Measurements from ENCODE around the gene PRF1. TPM values are rescaled to one million over a fixed set of nuclear protein-coding genes. Genes with fewer than 3 reads are reported as not detected.

Gene PRF1
- total RNA-seq, 4 donors from 2014 or later = 0.18 to 2.1 (median 0.31) TPM; not detected in 1

DNA sequence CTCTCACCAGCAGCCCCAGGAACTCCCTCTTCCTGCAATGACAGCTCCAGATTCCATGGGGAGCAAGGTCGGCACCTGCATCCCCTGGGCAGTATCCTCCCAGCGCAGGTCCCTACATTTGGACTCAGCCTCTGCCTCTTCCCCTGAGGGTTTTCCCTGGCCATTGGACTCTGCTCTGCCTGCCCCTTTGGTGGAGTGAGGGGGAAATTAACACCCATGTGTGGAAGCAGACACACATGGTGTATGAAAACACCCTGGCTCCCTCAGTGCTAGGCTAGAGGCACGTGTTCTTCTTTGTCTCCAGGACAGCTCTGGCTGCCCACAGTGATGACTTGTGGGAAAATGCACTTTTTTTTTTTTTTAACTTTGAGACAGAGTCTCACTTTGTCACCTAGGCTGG is 8.4 kb downstream of the PRF1 start:
- in situ Hi-C loops (cut with MboI; ENCODE audit: low sequenced_read_pairs in 4 of 4) = no loop called here
- H3K27ac ChIP-seq = no peak overlapping the region
- peaks cover 0 to 9% of the 10 kb centered on the region in 2 donors for H3K4me1 ChIP-seq
- TF ChIP-seq POLR2A (IDR thresholded peaks at IDR 0.05) = no peak
- no peak for TF ChIP-seq CTCF (IDR thresholded peaks at IDR 0.05 in 4 of 5, conservative IDR thresholded peaks at IDR 0.05 in 1 of 5)
- H3K27me3 ChIP-seq = no peaks in the 10 kb centered on the region
- no peak overlapping the region for H3K4me3 ChIP-seq
- DNase-seq (no peak), ATAC-seq (no peak)
- no peaks in the 10 kb centered on the region for H3K36me3 ChIP-seq
- intact Hi-C loops (cut with DNase I; ENCODE audit: low total_unique reads) = no loop called here
- no peaks in the 10 kb centered on the region for H3K9me3 ChIP-seq

- Histone ChIP-seq H3K4me1 (peaks cover 6 to 9% of the 10 kb centered on the region in 2 donors), H3K4me3 (no peak overlapping the region), H3K27me3 (no peaks in the 10 kb centered on the region), H3K27ac (no peak overlapping the region), H3K36me3 (no peaks in the 10 kb centered on the region), H3K9me3 (no peaks in the 10 kb centered on the region)
- ATAC-seq (no peak), DNase-seq (no peak)
- in situ Hi-C loops (cut with MboI; ENCODE audit: low sequenced_read_pairs in 4 of 4) (no loop called here), intact Hi-C loops (cut with DNase I; ENCODE audit: low total_unique reads) (no loop called here)
- TF ChIP-seq POLR2A (IDR thresholded peaks at IDR 0.05) (no peak), CTCF (IDR thresholded peaks at IDR 0.05 in 4 of 5, conservative IDR thresholded peaks at IDR 0.05 in 1 of 5) (no peak)
Observed at GRCh38 chr10:70593513-70593890, 9.0 kb downstream of the PRF1 start.

DNA sequence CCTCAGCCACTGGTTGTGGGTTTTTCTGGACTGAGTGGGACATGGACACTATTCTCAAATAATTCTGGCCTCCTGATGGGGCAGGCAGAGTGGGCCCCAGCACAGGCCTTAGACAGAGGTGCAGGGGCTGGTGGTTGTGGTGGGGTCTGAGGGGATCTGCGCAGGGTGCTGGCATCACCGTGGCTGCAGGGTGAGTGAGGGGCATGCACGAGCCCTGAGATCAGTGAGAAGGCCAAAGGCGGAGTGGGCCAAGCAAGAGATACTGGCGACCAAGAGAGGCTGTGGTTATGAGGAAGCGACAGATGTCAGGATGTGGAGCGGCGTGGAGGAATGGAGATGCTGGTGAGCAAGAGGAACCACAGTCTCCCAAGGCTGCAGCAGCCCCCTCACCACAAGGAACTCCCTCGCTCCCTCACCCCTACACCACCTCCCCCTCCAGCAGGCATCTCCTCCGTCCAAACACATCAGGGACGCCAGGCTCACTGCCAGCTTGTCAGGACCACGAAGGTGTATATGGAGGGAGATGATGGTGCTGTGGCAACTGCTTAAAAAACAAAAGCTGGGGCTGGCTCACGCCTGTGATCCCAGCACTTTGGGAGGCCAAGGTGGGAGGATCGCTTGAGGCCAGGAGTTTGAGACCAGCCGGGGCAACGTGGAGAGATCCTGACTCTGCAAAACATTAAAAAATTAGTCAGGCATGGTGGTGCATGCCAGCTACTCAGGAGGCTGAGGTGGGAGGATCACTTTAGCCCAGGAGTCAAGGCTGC is 9.6 kb downstream of the PRF1 start:
- Histone ChIP-seq H3K4me3 (no peak overlapping the region), H3K36me3 (no peaks in the 10 kb centered on the region), H3K4me1 (peaks cover 7 to 9% of the 10 kb centered on the region in 2 donors), H3K27me3 (no peaks in the 10 kb centered on the region), H3K27ac (no peak overlapping the region), H3K9me3 (no peaks in the 10 kb centered on the region)
- ATAC-seq = no peak
- in situ Hi-C loops (cut with MboI; ENCODE audit: low sequenced_read_pairs in 4 of 4) = no loop called here
- intact Hi-C loops (cut with DNase I; ENCODE audit: low total_unique reads) = no loop called here
- DNase-seq = no peak
- no peak for TF ChIP-seq POLR2A (IDR thresholded peaks at IDR 0.05)
- TF ChIP-seq CTCF (IDR thresholded peaks at IDR 0.05 in 4 of 5, conservative IDR thresholded peaks at IDR 0.05 in 1 of 5) = no peak

DNA sequence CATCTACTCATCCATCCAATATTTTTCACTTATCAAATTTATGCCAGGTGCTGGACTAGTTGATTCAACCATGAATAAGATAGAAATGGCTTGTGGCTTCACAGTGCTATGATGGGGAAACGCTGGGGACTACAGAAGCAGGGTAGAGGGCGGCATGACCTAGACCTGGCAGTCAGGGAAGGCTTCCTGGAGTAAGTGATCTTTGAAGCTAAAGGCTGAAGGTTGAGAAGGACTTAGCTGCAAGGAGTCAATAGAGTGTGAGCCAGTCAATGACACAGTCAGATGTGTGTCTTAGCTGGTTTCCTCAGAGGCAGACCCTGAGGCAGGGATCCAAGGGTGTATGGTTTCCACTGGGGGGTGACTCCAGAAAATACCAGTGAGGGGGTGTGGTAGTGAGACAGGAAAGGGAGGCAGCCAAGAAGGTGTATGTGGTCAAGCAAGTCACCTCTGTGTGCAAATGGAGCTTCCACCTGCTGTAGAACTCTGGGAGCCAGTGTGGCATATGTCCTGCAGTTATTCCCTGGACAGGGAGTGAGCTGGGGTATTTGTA is 10.3 kb downstream of the PRF1 start:
- H3K4me3 ChIP-seq = no peak overlapping the region
- no peaks in the 10 kb centered on the region for H3K36me3 ChIP-seq
- intact Hi-C loops (cut with DNase I; ENCODE audit: low total_unique reads) (no loop called here), in situ Hi-C loops (cut with MboI; ENCODE audit: low sequenced_read_pairs in 4 of 4) (no loop called here)
- ATAC-seq = no peak
- TF ChIP-seq CTCF (IDR thresholded peaks at IDR 0.05 in 4 of 5, conservative IDR thresholded peaks at IDR 0.05 in 1 of 5) (no peak), POLR2A (IDR thresholded peaks at IDR 0.05) (no peak)
- peaks cover 7 to 9% of the 10 kb centered on the region in 2 donors for H3K4me1 ChIP-seq
- DNase-seq = no peak
- no peaks in the 10 kb centered on the region for H3K9me3 ChIP-seq
- H3K27me3 ChIP-seq = no peaks in the 10 kb centered on the region
- H3K27ac ChIP-seq = no peak overlapping the region

Measured in gastrocnemius medialis (tissue), 4 donors.